Rectal smooth muscle tissue (tissue), 1 donor: ENCODE data around the gene PCDHGA6.
"Not testable (repeated sequence)": the region's sequence is repeated elsewhere in the genome, so short reads cannot be mapped to it uniquely, and the experiment has no call there.

Experiments
- H3K27ac ChIP-seq: one replicate; pipeline ENCODE4 v1.7.0; 2013; ENCODE audit warnings: low read depth, low read length, inconsistent platforms
- H3K27me3 ChIP-seq: one replicate; pipeline ENCODE4 v1.7.0; 2013; ENCODE audit warnings: low read length; ENCODE audit not compliant: control insufficient read depth, insufficient read depth
- H3K36me3 ChIP-seq: one replicate; pipeline ENCODE4 v1.7.0; 2013; ENCODE audit warnings: low read length; ENCODE audit not compliant: control insufficient read depth, insufficient read depth
- H3K4me1 ChIP-seq: one replicate; pipeline ENCODE4 v1.7.0; 2013; ENCODE audit warnings: low read length; ENCODE audit not compliant: control insufficient read depth, insufficient read depth
- H3K4me3 ChIP-seq: one replicate; pipeline ENCODE4 v1.7.0; 2013; ENCODE audit warnings: low read length
- H3K9ac ChIP-seq: one replicate; pipeline ENCODE4 v1.7.0; 2013; ENCODE audit warnings: low read length

The PCDHGA6 gene

DNA sequence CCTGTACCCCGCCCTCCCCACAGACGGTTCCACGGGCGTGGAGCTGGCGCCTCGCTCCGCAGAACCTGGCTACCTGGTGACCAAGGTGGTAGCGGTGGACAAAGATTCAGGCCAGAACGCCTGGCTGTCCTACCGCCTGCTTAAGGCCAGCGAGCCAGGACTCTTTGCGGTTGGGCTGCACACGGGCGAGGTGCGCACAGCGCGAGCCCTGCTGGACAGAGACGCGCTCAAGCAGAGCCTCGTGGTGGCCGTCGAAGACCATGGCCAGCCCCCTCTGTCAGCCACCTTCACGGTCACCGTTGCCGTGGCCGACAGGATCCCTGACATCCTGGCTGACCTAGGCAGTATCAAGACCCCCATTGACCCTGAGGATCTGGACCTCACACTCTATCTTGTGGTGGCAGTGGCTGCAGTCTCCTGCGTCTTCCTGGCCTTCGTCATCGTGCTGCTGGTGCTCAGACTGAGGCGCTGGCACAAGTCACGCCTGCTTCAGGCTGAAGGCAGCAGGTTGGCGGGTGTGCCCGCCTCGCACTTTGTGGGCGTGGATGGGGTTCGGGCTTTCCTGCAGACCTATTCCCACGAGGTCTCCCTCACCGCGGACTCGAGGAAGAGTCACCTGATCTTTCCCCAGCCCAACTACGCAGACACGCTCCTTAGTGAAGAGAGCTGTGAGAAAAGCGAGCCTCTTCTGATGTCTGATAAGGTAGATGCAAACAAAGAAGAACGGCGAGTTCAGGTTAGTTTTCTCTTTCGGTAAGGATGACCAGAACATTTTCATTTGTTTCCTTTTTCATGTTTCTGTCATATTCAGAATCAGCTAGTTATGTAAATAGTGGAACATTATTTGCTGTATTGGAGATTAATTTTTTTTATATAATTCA lies 7.4 kb upstream of the PCDHGA6 start:
- Histone ChIP-seq H3K27me3 (no peaks in the 10 kb centered on the region), H3K36me3 (no peaks in the 10 kb centered on the region), H3K27ac (no peak overlapping the region), H3K9ac (no peak overlapping the region), H3K4me1 (no peaks in the 10 kb centered on the region), H3K4me3 (peak overlapping the region; percentile 44)

DNA sequence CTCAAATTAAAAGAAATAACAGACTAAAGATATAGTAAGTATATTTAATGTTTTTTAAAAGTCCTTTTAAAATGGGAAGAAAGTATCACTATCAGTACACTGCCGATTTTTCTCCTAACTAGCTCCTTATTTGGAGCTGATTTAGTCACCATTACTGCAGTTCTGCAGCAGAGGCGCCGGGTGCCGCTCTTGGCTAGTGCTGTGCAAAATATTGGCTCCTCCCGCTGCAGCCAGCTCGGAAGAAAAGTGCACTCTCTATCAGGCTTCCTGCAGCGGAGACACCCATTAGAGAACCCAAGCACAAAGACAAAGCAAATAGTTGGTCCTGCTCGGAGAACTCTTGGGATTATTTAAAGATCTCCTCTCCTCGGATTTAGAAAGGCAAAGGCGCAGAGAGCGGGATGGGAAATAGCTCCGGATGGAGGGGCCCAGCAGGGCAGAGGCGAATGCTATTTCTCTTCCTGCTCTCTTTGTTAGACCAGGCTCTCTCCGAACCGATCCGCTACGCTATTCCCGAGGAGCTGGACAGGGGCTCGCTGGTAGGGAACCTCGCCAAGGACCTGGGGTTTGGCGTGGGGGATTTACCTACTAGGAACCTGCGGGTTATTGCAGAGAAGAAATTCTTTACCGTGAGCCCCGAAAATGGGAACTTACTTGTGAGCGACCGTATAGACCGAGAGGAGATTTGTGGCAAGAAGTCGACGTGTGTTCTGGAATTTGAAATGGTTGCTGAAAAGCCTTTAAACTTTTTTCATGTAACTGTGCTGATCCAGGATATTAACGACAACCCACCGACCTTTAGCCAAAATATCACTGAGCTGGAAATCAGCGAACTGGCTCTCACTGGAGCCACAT lies 3.5 kb upstream of the PCDHGA6 start, which contains the start of gene PCDHGB3:
PCDHGB3 (plus strand) TSS at position 249 of the 855 bp plus-strand sequence; CDS start at position 402, 153 bp downstream.
- no peaks in the 10 kb centered on the region for H3K27me3 ChIP-seq
- no peak within 1 kb of the TSS for H3K9ac ChIP-seq
- H3K27ac ChIP-seq, result no peak within 1 kb of the TSS
- peaks cover 3% of the 10 kb centered on the region for H3K36me3 ChIP-seq
- peak within 1 kb of the TSS; percentile 48 for H3K4me3 ChIP-seq
- no peaks in the 10 kb centered on the region for H3K4me1 ChIP-seq

DNA sequence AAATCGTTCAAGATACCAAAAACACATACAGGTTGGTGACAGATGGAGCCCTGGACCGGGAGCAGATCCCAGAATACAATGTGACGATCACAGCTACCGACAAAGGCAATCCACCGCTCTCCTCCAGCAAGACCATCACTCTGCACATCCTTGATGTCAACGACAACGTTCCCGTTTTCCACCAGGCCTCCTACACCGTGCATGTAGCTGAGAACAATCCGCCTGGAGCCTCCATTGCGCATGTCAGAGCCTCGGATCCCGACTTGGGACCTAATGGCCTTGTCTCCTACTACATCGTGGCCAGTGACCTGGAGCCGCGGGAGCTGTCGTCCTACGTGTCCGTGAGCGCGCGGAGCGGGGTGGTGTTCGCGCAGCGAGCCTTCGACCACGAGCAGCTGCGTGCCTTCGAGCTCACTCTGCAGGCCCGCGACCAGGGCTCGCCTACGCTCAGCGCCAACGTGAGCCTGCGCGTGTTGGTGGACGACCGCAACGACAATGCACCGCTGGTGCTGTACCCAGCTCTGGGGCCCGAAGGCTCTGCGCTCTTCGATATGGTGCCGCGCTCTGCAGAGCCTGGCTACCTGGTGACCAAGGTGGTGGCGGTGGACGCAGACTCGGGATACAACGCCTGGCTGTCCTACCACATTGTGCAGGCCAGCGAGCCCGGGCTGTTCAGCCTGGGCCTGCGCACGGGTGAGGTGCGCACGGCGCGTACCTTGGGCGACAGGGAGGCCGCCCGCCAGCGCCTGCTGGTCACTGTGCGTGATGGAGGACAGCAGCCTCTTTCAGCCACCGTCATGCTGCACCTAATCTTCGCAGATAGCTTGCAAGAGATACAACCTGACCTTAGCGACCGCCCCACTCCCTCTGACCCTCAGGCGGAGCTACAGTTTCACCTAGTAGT lies 1.9 kb upstream of the PCDHGA6 start:
- Histone ChIP-seq H3K27me3 (no peaks in the 10 kb centered on the region), H3K27ac (no peak overlapping the region), H3K4me1 (no peaks in the 10 kb centered on the region), H3K4me3 (peak overlapping the region; percentile 30), H3K36me3 (peaks cover 3% of the 10 kb centered on the region), H3K9ac (no peak overlapping the region)

DNA sequence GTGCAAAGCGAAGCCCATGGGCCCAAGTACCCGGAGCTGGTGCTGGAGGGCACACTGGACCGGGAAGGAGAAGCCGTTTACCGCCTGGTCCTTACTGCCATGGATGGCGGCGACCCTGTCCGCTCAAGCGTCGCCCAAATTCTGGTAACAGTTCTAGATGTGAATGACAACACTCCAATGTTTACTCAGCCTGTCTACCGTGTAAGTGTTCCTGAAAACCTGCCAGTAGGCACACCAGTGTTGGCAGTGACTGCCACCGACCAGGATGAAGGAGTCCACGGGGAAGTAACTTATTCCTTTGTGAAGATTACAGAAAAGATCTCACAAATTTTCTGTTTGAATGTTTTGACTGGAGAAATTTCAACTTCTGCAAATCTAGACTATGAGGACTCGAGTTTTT lies 936 bp downstream of the PCDHGA6 start:
- H3K4me3 ChIP-seq, result peak overlapping the region; percentile 45
- H3K4me1 ChIP-seq, result no peaks in the 10 kb centered on the region
- H3K27ac ChIP-seq, result no peak overlapping the region
- no peak overlapping the region for H3K9ac ChIP-seq
- peaks cover 3% of the 10 kb centered on the region for H3K36me3 ChIP-seq
- H3K27me3 ChIP-seq, result no peaks in the 10 kb centered on the region

DNA sequence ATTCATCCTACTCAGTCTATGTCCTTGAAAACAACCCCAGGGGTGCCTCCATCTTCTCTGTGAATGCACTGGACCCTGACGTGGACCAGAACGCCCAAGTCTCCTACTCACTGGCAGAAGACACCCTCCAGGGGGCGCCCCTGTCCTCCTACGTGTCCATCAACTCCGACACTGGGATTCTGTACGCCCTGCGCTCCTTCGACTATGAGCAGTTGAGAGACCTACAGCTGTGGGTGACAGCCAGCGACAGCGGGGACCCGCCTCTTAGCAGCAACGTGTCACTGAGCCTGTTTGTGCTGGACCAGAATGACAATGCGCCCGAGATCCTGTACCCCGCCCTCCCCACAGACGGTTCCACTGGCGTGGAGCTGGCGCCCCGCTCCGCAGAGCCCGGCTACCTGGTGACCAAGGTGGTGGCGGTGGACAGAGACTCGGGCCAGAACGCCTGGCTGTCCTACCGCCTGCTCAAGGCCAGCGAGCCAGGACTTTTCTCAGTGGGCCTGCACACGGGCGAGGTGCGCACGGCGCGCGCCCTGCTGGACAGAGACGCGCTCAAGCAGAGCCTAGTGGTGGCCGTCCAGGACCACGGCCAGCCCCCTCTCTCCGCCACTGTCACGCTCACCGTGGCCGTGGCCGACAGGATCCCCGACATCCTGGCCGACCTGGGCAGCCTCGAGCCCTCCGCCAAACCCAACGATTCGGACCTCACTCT lies 1.9 kb downstream of the PCDHGA6 start:
- H3K27ac ChIP-seq, H3K4me3 ChIP-seq, H3K9ac ChIP-seq, H3K27me3 ChIP-seq, H3K36me3 ChIP-seq, H3K4me1 ChIP-seq: not testable (repeated sequence)

DNA sequence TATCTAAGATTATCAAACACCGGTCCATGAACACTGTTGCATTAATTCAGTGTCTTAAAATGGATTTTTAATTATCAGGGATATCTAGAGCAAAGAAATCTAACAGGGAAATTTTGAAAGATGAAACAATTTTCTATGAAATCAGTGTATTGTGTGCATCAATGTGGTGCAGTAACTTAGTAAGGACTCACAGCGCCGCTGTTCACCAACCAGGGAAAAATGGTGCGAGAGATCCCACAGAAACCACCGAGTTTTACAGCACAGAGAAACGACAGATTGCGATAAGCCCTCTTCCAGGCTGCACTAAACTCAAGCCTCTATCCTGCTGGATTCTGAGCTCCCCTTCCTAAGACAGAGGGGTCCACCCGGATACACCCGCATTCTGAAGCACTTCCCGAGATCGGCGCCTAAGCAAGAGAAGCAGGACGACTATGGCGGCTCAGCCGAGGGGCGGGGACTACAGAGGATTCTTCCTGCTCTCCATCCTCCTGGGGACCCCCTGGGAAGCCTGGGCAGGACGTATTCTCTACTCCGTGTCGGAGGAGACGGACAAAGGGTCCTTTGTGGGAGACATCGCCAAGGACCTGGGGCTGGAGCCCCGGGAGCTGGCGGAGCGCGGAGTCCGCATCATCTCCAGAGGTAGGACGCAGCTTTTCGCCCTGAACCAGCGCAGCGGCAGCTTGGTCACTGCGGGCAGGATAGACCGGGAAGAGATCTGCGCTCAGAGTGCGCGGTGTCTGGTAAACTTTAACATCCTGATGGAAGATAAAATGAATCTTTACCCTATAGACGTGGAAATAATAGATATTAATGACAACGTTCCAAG lies 9.0 kb downstream of the PCDHGA6 start, which contains the start of gene PCDHGA7:
PCDHGA7 (plus strand) TSS at position 274 of the 826 bp plus-strand sequence; CDS start at position 432, 158 bp downstream.
- Histone ChIP-seq H3K36me3 (no peaks in the 10 kb centered on the region), H3K27me3 (no peaks in the 10 kb centered on the region), H3K27ac (no peak within 1 kb of the TSS), H3K9ac (no peak within 1 kb of the TSS), H3K4me3 (peak within 1 kb of the TSS; percentile 23), H3K4me1 (no peaks in the 10 kb centered on the region)

DNA sequence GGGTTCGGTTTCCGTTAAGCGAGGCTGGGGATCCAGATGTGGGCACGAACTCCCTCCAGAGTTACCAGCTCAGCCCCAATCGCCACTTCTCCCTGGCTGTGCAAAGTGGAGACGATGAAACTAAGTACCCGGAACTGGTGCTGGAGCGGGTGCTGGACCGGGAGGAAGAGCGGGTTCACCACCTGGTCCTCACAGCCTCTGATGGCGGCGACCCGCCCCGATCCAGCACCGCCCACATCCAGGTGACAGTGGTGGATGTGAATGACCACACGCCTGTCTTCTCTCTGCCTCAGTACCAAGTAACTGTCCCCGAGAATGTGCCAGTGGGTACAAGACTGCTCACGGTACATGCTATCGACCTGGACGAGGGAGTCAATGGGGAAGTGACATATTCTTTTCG lies 9.7 kb downstream of the PCDHGA6 start:
- Histone ChIP-seq H3K4me1 (no peaks in the 10 kb centered on the region), H3K9ac (no peak overlapping the region), H3K27ac (no peak overlapping the region), H3K4me3 (peak overlapping the region; percentile 23), H3K36me3 (no peaks in the 10 kb centered on the region), H3K27me3 (no peaks in the 10 kb centered on the region)

DNA sequence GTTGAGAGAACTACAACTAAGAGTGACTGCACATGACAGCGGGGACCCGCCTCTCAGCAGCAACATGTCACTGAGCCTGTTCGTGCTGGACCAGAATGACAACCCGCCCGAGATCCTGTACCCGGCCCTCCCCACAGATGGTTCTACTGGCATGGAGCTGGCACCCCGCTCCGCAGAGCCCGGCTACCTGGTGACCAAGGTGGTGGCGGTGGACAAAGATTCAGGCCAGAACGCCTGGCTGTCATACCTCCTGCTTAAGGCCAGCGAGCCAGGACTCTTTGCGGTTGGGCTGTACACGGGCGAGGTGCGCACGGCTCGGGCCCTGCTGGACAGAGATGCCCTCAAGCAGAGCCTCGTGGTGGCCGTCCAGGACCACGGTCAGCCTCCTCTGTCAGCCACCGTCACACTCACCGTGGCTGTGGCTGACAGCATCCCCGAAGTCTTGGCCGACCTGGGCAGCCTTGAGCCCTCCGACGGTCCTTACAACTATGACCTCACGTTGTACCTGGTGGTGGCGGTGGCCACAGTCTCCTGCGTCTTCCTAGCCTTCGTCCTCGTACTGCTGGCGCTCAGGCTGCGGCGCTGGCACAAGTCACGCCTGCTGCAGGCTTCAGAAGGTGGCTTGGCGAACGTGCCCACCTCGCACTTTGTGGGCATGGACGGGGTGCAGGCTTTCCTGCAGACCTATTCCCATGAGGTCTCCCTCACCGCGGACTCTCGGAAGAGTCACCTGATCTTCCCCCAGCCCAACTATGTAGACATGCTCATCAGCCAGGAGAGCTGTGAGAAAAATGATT lies 11.0 kb downstream of the PCDHGA6 start:
- Histone ChIP-seq H3K27me3 (no peaks in the 10 kb centered on the region), H3K9ac (no peak overlapping the region), H3K27ac (no peak overlapping the region), H3K36me3 (no peaks in the 10 kb centered on the region), H3K4me1 (no peaks in the 10 kb centered on the region), H3K4me3 (peak overlapping the region; percentile 15)

DNA sequence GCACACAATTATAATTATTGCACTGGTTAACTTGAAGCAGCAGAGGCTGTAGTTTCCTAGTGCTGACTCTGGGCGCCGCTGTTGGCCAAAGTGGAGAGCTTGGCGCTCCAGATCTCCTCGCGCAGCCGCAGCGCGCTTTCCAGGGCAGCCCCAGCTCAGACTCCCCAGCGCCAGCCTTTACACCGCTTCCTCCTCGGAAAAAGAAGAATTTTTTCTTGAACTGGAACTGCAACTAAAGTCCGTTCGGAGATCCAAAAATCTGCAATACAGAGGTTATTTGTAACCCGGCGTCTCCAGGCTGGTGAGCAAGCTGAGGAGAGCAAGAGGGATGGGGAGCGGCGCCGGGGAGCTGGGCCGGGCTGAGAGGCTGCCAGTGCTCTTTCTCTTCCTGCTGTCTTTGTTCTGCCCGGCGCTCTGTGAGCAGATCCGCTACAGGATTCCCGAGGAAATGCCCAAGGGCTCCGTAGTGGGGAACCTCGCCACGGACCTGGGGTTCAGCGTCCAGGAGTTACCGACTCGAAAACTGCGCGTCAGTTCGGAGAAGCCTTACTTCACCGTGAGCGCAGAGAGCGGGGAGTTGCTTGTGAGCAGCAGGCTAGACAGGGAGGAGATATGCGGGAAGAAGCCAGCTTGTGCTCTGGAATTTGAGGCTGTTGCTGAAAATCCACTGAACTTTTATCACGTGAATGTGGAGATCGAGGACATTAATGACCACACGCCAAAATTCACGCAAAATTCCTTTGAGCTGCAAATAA lies 14.0 kb downstream of the PCDHGA6 start, which contains the start of gene PCDHGB4:
PCDHGB4 (plus strand) TSS at position 142 of the 755 bp plus-strand sequence; CDS start at position 329, 187 bp downstream.
- H3K36me3 ChIP-seq, H3K4me1 ChIP-seq, H3K27me3 ChIP-seq, H3K4me3 ChIP-seq, H3K9ac ChIP-seq, H3K27ac ChIP-seq: not testable (repeated sequence)

DNA sequence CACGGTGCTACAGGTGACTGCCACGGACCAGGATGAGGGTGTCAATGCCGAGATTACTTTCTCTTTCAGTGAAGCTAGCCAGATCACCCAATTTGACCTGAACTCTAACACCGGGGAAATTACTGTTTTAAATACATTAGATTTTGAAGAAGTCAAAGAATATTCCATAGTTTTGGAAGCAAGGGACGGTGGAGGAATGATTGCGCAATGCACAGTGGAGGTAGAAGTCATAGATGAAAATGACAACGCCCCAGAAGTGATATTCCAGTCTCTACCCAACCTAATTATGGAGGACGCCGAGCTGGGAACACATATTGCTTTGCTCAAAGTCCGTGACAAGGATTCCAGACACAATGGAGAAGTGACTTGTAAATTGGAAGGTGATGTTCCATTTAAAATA lies 15.0 kb downstream of the PCDHGA6 start:
- Histone ChIP-seq H3K27ac (no peak overlapping the region), H3K4me1 (no peaks in the 10 kb centered on the region), H3K9ac (no peak overlapping the region), H3K27me3 (no peaks in the 10 kb centered on the region), H3K4me3 (no peak overlapping the region), H3K36me3 (no peaks in the 10 kb centered on the region)
